Lower leg skin (tissue), 3 donors: ENCODE measurements around the gene RNLS.

Experiments
- POLR2A ChIP-seq, 2 donors: fragments of 450-650 bp; IDR thresholded peaks; one replicate each; pipeline ENCODE4 v1.6.1; 2016 to 2017; ENCODE audit warnings: antibody characterized with exemption in 2 of 2, mild to moderate bottlenecking in 1 of 2, moderate library complexity in 1 of 2
- TF ChIP-seq, protein P1 (sequence below), 3 donors: fragments of 450-650 bp; IDR thresholded peaks; one replicate each; pipeline ENCODE4 v1.5.1; 2016; ENCODE audit warnings: antibody characterized with exemption in 3 of 3, mild to moderate bottlenecking in 3 of 3, moderate library complexity in 2 of 3

DNA sequence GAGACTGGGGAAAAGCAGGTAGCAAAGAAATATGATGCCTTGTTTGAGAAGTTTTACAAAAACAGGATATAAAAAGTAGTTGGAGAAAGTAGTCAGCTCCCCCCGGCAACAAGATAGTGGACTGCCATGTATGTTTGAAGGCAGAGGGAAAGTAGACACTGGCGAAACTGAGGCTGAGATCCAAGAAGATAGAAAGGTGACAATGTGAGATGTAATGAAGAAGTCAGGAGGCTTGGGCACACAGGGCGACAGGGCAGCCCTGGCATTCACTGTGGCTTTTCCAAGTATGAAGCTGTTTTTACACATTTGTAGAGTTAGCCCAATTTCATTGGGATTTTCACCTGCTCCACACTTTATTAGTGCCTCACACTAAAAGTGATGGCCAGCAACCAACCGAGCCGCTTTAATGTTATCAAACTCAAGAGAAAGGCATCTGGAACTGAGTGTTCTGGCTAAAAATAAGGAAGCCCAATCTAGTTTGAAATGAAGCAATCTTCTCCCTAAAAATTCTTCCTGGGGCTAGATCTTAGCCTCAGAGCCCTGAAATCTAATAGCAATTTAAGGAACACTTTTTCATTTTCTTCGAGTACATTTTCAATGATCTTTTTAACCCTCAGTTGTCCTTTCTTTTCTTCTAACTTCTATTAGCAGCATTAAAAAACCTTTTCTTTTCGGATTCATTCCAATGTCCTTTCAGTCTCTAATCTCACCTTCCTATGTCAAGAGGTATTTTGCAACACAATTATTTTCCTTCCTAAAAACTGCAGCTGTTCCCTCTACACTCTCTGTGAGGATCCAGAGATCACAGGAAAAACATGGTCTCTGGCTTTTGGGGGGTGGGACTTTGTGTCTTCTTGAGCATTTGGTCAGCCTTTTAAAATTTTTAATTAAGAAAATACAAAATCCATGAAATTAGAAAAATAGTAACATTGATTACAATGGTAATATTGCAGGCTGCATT lies 108.0 kb downstream of the RNLS start:
- TF ChIP-seq, protein P1, sequence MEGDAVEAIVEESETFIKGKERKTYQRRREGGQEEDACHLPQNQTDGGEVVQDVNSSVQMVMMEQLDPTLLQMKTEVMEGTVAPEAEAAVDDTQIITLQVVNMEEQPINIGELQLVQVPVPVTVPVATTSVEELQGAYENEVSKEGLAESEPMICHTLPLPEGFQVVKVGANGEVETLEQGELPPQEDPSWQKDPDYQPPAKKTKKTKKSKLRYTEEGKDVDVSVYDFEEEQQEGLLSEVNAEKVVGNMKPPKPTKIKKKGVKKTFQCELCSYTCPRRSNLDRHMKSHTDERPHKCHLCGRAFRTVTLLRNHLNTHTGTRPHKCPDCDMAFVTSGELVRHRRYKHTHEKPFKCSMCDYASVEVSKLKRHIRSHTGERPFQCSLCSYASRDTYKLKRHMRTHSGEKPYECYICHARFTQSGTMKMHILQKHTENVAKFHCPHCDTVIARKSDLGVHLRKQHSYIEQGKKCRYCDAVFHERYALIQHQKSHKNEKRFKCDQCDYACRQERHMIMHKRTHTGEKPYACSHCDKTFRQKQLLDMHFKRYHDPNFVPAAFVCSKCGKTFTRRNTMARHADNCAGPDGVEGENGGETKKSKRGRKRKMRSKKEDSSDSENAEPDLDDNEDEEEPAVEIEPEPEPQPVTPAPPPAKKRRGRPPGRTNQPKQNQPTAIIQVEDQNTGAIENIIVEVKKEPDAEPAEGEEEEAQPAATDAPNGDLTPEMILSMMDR (IDR thresholded peaks at IDR 0.05), result no peak
- TF ChIP-seq POLR2A (IDR thresholded peaks at IDR 0.05), result no peak
